Ishikawa (cell line): Measurements from ENCODE around the gene OR52A1.

Experiments used
- EP300 ChIP-seq: IDR thresholded peaks from 2 replicates; pipeline ENCODE4 v1.6.1; 2012; ENCODE audit warnings: borderline replicate concordance
- MAX ChIP-seq: IDR thresholded peaks from 2 replicates; pipeline ENCODE4 v1.6.1; 2012
- NFIC ChIP-seq: IDR thresholded peaks from 2 replicates; pipeline ENCODE4 v1.6.1; 2012
- RAD21 ChIP-seq: IDR thresholded peaks from 2 replicates; pipeline ENCODE4 v1.6.1; 2012; ENCODE audit warnings: low read depth
- TAF1 ChIP-seq: IDR thresholded peaks from 2 replicates; pipeline ENCODE4 v1.6.1; 2012; ENCODE audit warnings: low read depth, mild to moderate bottlenecking
- TCF12 ChIP-seq: IDR thresholded peaks from 2 replicates; pipeline ENCODE4 v1.6.1; 2012; ENCODE audit warnings: low read depth
- YY1 ChIP-seq: IDR thresholded peaks from 2 replicates; pipeline ENCODE4 v1.6.1; 2012; ENCODE audit warnings: low read depth
- ZBTB7A ChIP-seq: IDR thresholded peaks from 2 replicates; pipeline ENCODE4 v1.6.1; 2012; ENCODE audit warnings: low read depth
- TF ChIP-seq, protein P1 (sequence below): IDR thresholded peaks from 2 replicates; pipeline ENCODE4 v1.6.1; 2012; ENCODE audit warnings: low read depth, mild to moderate bottlenecking

DNA sequence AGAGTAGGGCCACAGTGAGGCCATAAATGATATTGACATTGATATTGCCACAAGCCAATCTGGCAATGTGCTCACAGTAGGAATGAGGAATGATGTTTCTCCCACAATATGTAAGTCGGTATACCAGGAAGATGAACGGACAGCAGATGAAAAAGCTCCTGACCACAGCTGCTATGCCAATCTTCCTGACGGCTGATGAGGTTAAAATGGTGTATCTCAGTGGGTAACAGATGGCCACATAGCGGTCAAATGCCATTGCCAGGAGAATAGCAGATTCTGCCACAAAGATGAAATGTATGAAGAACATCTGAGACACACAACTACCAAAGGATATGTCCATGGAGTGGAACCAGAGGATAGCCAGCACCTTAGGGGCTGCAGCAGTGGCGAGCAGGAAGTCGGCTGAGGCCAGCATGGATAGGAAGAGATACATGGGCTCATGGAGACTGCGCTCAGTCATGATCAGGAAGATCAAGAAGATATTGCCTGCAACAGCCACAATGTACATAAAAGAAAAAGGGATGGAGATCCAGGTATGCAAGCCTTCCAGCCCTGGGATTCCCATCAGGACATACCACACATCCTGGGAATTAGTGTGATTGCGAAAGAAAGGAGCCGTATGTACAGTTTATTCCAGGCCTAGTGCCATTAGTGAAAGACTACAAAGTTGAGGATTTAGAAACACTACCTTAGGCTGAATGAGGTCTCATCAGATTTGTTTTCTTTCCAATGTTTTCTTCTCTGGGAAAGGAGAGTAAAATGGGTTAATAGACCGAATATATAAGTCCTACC lies 23.7 kb upstream of the OR52A1 start:
- TF ChIP-seq TCF12 (no peak), YY1 (no peak), EP300 (no peak), ZBTB7A (no peak), TAF1 (no peak), MAX (no peak), NFIC (no peak), RAD21 (no peak)
- TF ChIP-seq, protein P1, sequence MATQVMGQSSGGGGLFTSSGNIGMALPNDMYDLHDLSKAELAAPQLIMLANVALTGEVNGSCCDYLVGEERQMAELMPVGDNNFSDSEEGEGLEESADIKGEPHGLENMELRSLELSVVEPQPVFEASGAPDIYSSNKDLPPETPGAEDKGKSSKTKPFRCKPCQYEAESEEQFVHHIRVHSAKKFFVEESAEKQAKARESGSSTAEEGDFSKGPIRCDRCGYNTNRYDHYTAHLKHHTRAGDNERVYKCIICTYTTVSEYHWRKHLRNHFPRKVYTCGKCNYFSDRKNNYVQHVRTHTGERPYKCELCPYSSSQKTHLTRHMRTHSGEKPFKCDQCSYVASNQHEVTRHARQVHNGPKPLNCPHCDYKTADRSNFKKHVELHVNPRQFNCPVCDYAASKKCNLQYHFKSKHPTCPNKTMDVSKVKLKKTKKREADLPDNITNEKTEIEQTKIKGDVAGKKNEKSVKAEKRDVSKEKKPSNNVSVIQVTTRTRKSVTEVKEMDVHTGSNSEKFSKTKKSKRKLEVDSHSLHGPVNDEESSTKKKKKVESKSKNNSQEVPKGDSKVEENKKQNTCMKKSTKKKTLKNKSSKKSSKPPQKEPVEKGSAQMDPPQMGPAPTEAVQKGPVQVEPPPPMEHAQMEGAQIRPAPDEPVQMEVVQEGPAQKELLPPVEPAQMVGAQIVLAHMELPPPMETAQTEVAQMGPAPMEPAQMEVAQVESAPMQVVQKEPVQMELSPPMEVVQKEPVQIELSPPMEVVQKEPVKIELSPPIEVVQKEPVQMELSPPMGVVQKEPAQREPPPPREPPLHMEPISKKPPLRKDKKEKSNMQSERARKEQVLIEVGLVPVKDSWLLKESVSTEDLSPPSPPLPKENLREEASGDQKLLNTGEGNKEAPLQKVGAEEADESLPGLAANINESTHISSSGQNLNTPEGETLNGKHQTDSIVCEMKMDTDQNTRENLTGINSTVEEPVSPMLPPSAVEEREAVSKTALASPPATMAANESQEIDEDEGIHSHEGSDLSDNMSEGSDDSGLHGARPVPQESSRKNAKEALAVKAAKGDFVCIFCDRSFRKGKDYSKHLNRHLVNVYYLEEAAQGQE, result no peak
